Measurements from ENCODE around the gene EMP3.
"Not testable (repeated sequence)": the region's sequence is repeated elsewhere in the genome, so short reads cannot be mapped to it uniquely, and the experiment has no call there.

Gene EMP3

DNA sequence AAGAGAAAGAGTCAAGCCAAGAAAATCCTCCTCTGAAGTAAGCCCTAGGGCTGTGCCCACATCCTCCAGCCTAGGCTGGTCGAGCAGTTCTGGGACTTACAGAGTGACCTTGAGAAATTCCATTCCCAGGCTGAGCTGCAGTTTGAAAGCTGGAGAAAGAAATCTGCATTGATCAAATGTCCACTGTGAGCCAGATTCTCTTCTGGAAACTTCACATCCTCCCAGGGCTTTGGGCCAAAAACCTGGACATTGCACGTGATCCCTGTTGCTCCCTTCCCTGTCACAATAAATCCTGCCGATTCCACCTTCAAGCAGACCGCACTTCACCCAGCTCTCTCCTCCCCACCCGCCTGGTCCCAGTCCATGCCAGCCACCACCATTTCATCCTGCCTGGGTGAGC lies 22.7 kb downstream of the EMP3 start:
- no peak for DNase-seq (ENCODE audit: low read depth in 2 of 2)

DNA sequence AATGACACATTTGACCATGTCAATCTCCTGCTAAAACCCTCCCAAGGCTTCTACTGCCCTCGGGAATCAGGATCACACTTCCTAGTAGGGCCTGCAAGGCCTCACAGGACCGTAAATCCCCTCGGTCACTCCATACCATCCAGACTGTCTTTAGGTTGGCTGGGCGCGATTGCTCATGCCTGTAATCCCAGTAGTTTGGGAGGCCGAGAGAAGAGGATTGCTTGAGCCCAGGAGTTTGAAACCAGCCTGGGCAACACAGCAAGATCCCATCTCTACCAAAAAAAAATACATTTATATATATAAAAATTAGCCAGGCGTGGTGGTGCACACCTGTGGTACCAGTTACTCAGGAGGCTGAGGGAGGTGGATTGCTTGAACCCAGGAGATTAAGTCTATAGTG lies 23.4 kb downstream of the EMP3 start:
- DNase-seq (ENCODE audit: low read depth in 2 of 2), result no peak

DNA sequence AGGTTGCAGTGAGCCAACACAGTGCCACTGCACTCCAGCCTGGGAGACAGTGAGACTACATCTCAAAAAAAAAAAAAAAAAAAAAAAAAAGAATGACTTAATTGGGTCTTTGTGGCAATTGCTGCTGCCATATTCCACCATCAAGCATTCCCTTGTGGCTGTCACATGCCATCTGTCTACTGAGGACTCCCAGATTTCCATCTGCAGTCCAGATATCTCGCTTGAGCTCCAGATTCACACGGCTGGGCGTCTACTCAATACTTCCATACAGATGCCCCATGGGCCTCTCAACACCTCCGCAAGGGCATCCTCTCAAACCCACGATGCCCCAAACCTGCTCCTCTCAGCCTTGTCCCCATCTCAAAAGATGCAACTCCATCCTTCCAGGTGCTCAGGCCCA lies 25.5 kb downstream of the EMP3 start:
- DNase-seq (ENCODE audit: low read depth in 2 of 2), result no peak

DNA sequence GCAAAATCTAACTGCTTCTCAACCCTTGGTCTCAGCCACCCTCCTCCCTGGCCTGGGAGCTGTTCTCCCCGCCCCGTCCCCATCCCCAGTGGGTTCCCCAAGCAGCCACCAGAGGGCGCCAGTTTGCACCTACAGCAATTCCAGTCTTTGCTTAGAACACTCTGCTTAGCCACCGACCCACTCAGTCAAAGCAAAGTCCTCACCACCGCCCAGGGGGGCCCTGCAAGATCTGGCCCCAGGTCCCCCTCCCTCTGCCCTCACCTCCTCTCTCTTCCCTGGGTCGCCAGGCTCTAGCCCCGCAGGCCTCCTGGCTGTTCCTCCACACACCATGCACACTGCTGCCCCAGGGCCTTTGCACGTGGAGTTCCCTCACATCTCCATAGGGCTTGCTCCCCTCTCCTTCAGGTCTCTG lies 26.0 kb downstream of the EMP3 start:
- DNase-seq (ENCODE audit: low read depth in 2 of 2), result peak; percentile 57 to 75

DNA sequence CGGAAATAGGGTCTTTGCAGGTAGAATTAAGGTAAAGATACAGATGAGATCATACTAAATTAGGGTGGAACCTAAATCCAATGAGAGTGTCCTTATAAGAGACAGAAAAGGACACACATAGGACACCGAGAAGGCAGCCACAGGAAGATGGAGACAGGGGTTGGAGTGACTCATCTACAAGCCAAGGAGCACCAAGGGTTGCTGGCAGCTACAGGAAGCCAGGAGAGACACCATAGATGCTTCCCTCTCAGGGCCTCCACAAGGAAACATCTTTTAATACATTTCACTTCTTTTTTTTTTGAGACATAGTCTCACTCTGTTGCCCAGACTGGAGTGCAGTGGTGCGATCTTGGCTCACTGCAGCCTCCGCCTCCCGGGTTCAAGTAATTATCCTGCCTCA lies 28.3 kb downstream of the EMP3 start:
- DNase-seq (ENCODE audit: low read depth in 2 of 2), result no peak

DNA sequence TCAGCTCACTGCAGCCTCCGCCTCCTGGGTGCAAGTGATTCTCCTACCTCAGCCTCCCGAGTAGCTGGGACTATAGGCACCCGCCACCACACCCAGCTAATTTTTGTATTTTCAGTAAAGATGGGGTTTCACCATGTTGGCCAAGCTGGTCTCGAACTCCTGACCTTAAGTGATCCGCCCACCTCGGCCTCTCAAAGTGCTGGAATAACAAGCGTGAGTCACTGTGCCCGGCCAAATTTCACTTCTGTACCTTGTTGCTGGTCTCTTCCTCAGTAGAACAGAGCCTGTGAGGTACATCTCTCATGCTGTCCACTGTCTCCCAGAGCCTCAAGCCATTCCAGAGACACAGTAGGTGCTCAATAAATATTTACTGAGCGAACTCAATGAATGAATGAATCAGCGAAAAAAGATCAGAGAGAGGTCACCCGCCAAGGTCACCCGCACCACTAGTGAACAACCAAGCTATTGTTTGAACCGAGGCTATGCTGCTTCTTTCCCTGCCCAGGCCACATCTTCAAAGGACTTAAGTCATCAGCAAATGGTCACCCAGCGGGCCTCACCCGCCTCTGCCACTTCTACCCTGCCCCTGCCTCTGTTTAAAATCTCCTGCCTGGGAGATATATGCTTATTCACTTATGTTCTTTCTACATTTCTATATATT lies 29.1 kb downstream of the EMP3 start:
- DNase-seq (ENCODE audit: low read depth in 2 of 2), result no peak

DNA sequence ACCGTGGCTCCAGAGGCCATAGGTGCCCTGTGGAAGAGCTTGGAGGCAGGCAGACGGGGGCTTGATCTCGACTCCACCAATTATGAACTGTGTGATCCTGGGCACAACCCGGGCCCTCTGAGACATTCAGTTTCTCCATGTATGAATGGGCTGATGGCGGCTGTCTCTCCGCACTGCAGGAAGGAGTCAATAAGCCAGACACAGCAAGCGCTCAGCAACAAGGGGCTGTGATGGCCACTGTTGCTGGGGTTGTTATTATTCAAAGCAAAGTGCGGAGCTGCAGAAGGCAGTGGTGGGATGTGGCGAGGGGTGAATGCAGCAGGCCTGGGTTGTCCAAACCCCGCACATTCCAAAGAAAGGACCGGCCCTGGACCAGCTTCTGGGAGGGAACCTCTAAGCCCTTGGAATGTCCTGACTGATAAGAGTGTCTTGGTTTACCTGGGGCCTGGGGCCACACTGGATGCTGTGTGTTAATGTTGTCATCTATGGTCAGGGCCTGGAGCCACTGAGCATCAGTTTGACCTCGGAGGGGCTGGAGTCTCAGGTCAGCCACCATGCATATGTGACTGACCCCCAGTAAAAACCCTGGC lies 30.1 kb downstream of the EMP3 start:
- no peak for DNase-seq (ENCODE audit: low read depth in 2 of 2)

DNA sequence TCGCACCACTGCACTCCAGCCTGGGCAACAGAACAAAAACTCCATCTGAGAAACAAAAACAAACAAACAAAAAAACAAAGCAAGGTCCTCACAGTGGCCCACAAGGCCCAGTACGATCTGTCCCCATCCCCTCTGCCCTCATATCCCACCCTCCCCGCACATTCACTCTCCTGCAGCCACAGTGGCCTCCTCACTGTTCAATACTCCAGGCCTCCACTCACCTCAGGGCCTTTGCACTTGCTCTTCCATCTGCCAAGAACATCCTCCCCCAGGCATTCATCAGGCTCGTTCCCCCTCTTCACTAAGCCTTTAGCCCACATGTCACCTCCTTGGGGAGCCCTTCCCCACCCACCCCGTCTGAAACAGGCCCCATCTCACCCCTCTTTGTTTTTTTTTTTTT lies 33.8 kb downstream of the EMP3 start:
- no peak for DNase-seq (ENCODE audit: low read depth in 2 of 2)

DNA sequence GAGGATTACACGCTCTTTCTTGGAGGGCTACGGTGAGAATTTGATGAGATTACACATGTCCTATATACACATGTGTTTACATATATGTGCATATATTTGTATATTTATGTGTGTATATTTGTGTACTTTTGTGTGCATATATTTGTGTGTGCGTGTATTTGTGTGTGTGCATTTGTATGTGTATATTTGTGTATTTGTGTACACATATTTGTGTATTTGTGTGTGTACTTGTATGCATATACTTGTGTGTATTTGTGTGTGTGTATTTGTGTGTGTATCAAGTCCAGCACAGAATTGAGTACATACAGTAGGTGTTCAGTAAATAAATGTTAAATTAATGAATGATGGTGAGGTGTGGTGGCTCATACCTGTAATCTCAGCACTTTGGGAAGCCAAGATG lies 36.6 kb downstream of the EMP3 start:
- DNase-seq (ENCODE audit: low read depth in 2 of 2), result no peak

DNA sequence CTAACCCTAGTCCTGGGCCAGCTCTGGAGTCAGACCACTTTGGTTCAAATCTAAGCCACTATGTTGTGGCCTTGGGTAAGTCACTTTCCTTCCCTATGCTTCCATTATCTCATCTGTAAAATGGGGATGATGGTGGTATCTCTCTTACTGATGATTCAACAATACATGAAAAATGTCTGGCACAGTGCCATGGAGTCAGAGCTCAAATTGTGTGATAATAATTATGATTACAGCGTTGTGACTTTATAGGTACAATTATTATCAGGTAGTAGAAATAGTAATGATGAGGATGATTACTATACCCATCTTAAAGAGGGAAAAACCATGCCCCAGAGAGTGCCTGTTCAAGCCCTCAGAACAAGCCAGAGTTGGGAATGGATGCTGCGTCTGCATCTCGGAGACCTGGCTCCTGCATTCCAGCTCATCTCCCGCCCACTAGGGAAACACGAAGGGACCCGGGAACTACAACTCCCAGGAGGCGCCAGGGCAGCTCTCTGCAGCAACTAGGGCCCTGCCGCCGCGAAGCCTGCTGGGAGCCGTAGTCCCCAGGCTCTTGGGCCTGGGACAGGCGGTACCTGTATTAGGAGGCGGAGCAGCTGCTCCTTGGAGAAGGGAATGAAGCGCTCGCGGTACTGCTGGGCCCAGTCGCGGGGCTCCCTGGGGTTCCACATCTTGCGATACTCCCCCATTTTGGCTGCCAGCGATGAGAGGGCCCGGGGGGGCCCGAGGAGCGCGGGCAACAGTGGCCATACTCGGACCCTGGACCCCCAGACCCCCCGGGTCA lies 37.6 kb downstream of the EMP3 start:
- peak; percentile 67 to 70 for DNase-seq (ENCODE audit: low read depth in 2 of 2)

DNA sequence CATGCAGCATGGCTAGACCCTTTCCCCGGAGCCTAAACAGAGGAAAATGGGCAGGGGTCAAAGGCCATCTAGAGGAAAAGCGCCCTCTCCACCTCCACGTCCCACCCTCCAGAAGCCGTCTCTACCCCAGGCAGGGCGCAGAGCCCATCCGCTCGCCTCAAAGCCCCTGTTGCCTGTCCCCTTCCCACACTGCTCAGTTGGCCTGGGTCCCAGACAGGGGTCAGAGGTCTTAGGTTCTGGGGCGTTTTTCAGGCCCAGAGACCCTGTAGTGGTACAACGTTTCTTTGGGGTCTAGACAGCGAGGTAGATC lies 38.1 kb downstream of the EMP3 start:
- no peak for DNase-seq (ENCODE audit: low read depth in 2 of 2)

DNA sequence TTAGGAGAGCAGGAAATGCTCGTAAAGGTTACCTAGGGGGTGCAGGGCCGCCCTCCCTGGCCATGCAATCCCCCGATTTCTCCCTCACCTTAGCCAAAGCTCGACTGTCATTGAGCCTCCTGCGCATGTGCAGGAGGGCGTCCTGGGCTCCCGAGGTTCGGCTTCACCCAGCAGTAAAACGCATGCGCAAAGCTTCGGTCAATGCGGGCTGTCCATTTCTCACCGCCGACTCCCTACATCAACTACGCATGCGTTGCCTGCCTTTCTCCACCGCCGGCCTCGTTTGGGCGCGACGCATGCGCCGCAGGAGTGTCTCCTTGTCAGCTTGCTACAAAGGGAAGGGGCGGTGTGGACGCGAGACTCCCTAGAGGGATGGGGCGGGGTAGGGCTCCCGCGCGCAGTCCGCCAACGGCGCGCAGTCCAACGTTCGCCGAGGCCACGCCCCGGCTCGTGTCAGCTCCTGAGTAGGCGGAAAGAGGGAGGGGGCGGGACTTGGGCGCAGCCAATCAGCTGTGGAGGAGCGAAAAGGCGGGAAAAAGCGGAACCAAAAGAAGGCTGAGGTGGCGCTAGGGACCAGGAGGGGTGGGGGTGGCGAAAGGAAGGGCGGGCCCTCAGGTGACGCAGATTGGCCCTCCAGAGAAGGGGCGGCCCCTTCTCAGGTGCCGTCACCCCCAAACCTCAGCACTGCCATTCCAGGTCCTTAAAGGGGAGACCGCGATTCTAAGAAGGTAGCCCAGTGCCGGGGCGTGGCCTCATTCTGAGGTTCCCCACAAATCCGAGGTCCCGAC lies 38.7 kb downstream of the EMP3 start, which contains the start of the genes SYNGR4 and TMEM143:
Gene SYNGR4 (plus strand): TSS at position 558 of the 788 bp plus-strand sequence. CDS start 1,476 bp downstream, outside the sequence.
Gene TMEM143 (minus strand): TSS at position 131 of the 788 bp plus-strand sequence. CDS start 20 bp downstream, at position 111.
- DNase-seq (ENCODE audit: low read depth in 2 of 2), result peak; percentile 87 to 98

DNA sequence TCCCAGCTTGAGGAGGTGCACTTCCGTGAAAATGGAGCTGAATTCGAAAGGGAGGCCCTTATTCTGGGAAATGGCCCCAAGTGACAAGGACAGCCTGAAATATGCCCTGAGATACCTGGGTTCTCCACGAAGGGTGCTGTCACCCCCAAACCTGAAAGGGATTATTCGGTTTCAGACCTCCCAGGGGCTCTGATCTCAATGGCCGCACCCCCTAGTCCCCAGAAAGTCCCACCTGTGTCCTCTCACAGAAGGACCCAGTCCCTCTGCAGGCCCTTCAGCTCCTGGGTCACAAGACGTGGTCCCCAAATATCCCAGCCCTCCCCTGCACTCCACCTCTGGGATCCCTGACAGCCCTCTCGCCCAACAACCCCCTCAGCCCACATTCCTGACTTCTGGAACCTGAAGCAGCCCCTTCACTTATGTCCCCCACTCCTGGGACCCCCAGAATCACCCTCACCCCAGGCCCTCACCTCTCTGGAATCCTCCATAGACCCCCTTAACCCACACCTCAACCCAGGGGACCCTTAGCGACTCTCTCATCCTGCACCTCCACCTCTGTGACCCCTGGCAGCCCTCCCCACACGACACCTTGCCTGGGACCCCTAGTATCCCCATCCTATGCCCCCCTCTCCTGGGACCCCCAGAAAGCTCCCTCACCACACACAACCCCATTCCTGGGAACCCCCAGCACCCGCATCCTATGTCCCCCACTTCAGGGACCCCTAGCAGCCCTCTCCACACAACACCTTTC lies 39.4 kb downstream of the EMP3 start:
- no peak for DNase-seq (ENCODE audit: low read depth in 2 of 2)

DNA sequence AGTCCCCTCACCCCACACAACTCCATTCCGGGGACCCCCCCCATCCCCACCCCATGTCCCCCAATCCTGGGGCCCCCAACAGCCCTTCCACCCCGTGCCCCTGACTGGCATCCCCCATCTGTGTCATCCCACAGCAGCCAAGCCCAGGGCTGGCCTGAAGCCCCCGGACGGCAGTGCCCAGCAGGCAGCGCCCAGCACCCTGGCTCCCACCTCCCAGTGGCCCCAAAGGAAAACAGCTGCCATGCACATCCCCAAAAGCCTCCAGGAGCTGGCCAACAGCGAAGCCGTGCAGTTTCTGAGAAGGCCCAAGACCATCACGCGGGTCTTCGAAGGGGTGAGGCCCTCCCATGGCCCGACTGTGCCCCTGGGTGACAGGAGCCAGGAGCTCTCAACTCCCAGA lies 40.2 kb downstream of the EMP3 start:
- DNase-seq (ENCODE audit: low read depth in 2 of 2), result no peak

DNA sequence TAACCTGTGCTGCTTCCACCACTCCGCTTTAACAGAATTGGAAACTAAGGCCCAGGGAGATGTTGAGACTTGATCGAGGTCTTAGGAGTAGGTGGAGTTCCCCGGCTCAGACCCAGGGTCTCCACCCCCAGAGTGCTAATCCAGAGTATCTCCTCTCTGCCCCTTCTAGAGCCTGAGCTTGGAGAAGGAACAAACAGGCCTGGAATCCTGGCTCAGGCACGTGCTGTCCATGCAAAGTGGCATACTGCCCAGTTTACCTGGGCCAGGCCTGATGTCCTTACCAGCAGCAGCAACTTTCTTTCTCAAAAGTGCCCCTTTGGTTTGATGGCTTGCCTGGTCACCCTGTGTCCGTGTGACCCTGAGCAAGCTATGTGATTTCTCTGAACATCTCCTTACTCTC lies 42.5 kb downstream of the EMP3 start:
- no peak for DNase-seq (ENCODE audit: low read depth in 2 of 2)

DNA sequence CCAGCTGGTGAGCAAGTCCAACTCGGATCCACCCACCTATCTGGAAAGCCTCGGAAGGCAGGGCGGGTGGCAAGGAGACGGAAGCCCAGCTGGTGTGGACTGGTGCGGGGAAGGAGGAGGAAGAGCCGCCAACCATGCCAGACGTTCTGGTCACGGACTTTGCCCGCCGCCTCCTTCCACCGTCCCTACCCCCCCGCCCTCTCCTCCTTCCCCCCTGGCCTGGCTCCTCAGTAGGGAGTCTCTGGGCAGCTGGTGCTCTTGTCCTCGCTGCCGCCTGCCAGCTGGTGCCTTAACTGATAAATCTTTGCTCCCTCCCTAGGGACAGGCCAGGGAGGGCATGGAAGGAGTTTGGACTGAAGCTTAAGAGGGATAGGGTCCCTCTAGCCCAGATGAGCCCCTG lies 43.6 kb downstream of the EMP3 start:
- no peak for DNase-seq (ENCODE audit: low read depth in 2 of 2)

DNA sequence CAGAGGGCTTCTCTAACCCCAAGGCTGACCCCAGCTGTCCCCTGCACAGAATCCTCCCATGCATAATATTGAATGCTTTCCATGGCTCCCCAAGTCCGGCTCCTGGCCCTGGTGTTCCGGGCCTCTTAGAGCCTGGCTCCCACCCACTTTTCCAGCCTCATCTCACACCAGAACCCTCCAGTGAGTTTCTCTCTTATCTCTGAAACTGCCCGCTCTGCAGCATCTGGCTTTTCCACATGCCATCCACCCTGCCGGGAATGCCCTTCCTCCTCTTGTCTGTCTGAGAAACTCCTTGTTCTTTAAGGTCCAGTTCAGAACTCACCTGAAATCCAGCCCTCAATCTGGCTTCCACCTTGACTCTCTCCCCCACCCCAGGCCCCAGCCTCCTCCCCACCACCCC lies 45.6 kb downstream of the EMP3 start:
- DNase-seq (ENCODE audit: low read depth in 2 of 2), result no peak

DNA sequence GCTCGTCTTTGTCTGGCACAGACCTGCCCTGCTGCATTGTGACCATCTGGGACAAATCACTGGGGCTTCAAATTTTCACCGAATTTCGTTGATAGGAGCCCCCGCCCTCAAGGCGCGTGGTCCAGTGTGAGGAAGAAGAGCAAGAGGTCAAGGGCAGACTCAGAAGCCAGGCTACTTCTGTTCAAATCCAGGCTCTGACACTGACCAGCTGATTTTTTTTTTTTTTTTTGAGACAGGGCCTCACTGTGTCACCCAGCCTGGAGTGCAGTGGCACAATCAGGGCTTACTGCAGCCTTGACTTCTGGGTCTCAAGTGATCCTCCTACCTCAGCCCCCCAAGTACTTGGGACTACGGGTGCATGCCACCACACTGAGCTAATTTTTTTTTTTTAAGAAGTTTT lies 46.0 kb downstream of the EMP3 start:
- DNase-seq (ENCODE audit: low read depth in 2 of 2), result no peak

DNA sequence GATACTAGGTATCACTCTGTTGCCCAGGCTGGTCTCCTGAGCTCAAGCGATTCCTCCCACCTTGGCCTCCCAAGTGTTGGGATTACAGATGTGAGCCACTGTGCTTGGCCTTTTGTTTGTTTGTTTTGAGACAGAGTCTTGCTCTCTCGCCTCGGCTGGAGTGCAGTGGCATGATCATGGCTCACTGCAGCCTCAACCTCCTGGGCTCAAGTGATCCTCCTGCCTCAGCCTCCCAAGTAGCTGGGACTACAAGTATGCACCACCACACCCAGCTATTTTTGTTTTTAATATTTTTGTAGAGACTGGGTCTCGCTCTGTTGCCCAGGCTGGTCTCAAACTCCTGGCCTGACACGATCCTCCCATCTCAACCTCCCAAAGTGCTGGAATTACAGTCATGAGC lies 46.4 kb downstream of the EMP3 start:
- not testable (repeated sequence) for DNase-seq (ENCODE audit: low read depth in 2 of 2)

DNA sequence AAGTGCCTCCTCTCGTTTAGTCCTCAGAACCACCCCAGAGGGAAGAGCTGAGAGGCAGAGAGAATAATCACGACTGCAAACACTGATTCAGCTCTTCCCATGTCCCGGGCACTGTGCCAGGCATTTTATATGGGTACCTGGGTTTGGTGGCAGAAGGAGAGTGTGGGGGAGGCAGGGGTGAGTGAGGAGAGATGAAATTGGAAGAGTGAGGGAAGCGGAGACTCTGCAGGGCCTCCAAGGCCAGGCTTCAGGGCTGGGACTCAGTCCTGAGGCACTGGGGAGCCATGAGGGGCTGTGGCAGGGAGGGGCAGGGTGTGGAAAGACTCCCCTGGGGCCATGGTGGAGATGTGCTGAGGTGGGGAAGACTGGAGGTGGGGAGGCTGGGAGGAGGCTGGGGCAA lies 47.6 kb downstream of the EMP3 start:
- DNase-seq (ENCODE audit: low read depth in 2 of 2), result no peak

DNA sequence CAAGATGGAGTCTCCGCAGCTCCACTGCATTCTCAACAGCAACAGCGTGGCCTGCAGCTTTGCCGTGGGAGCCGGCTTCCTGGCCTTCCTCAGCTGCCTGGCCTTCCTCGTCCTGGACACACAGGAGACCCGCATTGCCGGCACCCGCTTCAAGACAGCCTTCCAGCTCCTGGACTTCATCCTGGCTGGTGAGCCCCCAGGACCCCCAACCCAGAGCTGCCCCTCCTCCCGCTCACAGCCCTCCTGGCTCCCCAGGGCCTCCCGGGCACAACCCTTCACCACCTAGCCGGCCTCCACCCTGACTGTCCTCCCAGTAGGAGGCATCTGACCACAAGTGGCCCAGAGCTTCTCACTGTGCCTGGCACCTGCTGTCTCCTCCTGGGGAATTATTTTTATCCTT lies 48.2 kb downstream of the EMP3 start:
- DNase-seq (ENCODE audit: low read depth in 2 of 2), result no peak

DNA sequence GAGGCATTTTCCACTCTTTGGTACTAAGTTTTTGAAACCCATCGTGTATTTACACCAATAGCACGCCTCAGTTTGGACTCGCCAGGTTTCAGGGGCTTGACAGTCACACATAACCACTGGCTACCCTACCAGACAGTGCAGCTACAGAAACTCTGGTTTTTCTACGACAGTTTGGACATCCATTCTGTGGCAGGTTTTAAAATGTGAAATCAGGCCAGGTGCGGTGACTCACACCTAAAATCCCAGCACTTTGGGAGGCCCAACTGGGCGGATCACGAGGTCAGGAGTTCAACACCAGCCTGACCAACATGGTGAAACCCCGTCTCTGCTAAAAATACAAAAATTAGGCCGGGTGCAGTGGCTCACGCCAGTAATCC lies 52.8 kb downstream of the EMP3 start:
- DNase-seq (ENCODE audit: low read depth in 2 of 2), result no peak

All from stimulated activated CD4-positive, alpha-beta T cell treated with anti-CD3 and anti-CD28 coated beads, Interleukin-1b, Interleukin-23, amount 100 ng/mL, for 1 hour (primary cell).